Neuronal stem cell (in vitro differentiated cells): ENCODE data around the gene ISLR2.

Source experiments
- DNase-seq: peaks from one replicate; pipeline ENCODE4 v3.0.0-alpha.2; 2013; ENCODE audit warnings: low spot score
- H2AFZ ChIP-seq: one replicate; pipeline ENCODE4 v1.6.1; 2013; ENCODE audit warnings: mild to moderate bottlenecking, low read length, inconsistent platforms
- H2AK5ac ChIP-seq: 2 replicates; pipeline ENCODE4 v1.6.1; 2013; ENCODE audit warnings: low read depth, mild to moderate bottlenecking, inconsistent platforms, low read length, moderate library complexity, mixed read lengths
- H2BK120ac ChIP-seq: 2 replicates; pipeline ENCODE4 v1.6.1; 2013; ENCODE audit warnings: low read depth, mild to moderate bottlenecking, inconsistent platforms, low read length, moderate library complexity, mixed read lengths
- H2BK12ac ChIP-seq: one replicate; pipeline ENCODE4 v1.6.1; 2013; ENCODE audit warnings: low read length, inconsistent platforms
- H2BK15ac ChIP-seq: 2 replicates; pipeline ENCODE4 v1.6.1; 2013; ENCODE audit warnings: mild to moderate bottlenecking, low read length, inconsistent platforms, mixed read lengths
- H2BK5ac ChIP-seq: one replicate; pipeline ENCODE4 v1.6.1; 2013; ENCODE audit warnings: inconsistent platforms, mild to moderate bottlenecking, low read length, moderate library complexity
- H3K14ac ChIP-seq: one replicate; pipeline ENCODE4 v1.6.1; 2013; ENCODE audit warnings: low read length, inconsistent platforms
- H3K18ac ChIP-seq: 2 replicates; pipeline ENCODE4 v1.6.1; 2013; ENCODE audit warnings: low read length, inconsistent platforms
- H3K23ac ChIP-seq: 2 replicates; pipeline ENCODE4 v1.6.1; 2013; ENCODE audit warnings: low read depth, mild to moderate bottlenecking, mixed read lengths, low read length, inconsistent platforms; ENCODE audit not compliant: poor library complexity
- H3K27ac ChIP-seq: replicated peaks from 3 replicates; pipeline ENCODE4 v1.5.1; 2013; ENCODE audit warnings: low read length, inconsistent platforms
- H3K27me3 ChIP-seq, 3 experiments: 2 replicates each; pipeline ENCODE4 v1.6.1; 2013; ENCODE audit warnings: low read length in 3 of 3, mild to moderate bottlenecking in 2 of 3, inconsistent platforms in 1 of 3, low read depth in 1 of 3, mixed read lengths in 1 of 3, moderate library complexity in 1 of 3; ENCODE audit not compliant: control insufficient read depth in 3 of 3, insufficient read depth in 3 of 3
- H3K36me3 ChIP-seq, 2 donors: replicated peaks in 1 of 2; 2 replicates each; pipeline ENCODE4 v1.6.1; 2013; ENCODE audit warnings: low read length in 2 of 2; ENCODE audit not compliant: control insufficient read depth in 2 of 2, insufficient read depth in 2 of 2
- H3K4ac ChIP-seq: 2 replicates; pipeline ENCODE4 v1.6.1; 2013; ENCODE audit warnings: inconsistent platforms, mild to moderate bottlenecking, low read length, moderate library complexity
- H3K4me1 ChIP-seq, 2 donors: 1 replicate in 1 of 2; 2 replicates in 1 of 2; pipeline ENCODE4 v1.6.1; 2013; ENCODE audit warnings: low read length in 2 of 2, low read depth in 1 of 2; ENCODE audit not compliant: control insufficient read depth in 2 of 2, insufficient read depth in 1 of 2
- H3K4me2 ChIP-seq: one replicate; pipeline ENCODE4 v1.6.1; 2013; ENCODE audit warnings: mild to moderate bottlenecking, low read length, inconsistent platforms; ENCODE audit not compliant: insufficient read depth, poor library complexity, severe bottlenecking
- H3K4me3 ChIP-seq, 2 donors: 2 replicates each; pipeline ENCODE4 v1.5.1; 2013; ENCODE audit warnings: low read length in 2 of 2, mild to moderate bottlenecking in 2 of 2, inconsistent platforms in 1 of 2, moderate library complexity in 1 of 2
- H3K79me1 ChIP-seq: one replicate; pipeline ENCODE4 v1.6.1; 2013; ENCODE audit warnings: low read depth, mild to moderate bottlenecking, inconsistent platforms, low read length, moderate library complexity
- H3K9ac ChIP-seq: one replicate; pipeline ENCODE4 v1.6.1; 2013; ENCODE audit warnings: mild to moderate bottlenecking, low read depth, low read length, inconsistent platforms; ENCODE audit not compliant: poor library complexity
- H3K9me3 ChIP-seq, 2 donors: replicated peaks in 1 of 2; 2 replicates each; pipeline versions ENCODE3 to v1.6.1; 2013; ENCODE audit warnings: low read length in 2 of 2, mild to moderate bottlenecking in 2 of 2, inconsistent platforms in 1 of 2, low read depth in 1 of 2, mixed read lengths in 1 of 2, moderate library complexity in 1 of 2; ENCODE audit not compliant: control insufficient read depth in 2 of 2, insufficient read depth in 1 of 2
- H4K8ac ChIP-seq: one replicate; pipeline ENCODE4 v1.6.1; 2013; ENCODE audit warnings: low read depth, mild to moderate bottlenecking, inconsistent platforms, low read length, moderate library complexity
- H4K91ac ChIP-seq: one replicate; pipeline ENCODE4 v1.6.1; 2013; ENCODE audit warnings: low read length, low read depth, mild to moderate bottlenecking, inconsistent platforms; ENCODE audit not compliant: poor library complexity
- WGBS, 2 donors: extraction: QIAGEN DNeasy Blood & Tissue Kit; methylation state at CpG; one replicate each; pipeline ENCODE4 v1.1.7; 2013; ENCODE audit warnings: missing lambda C conversion rate in 2 of 2, mixed read lengths in 1 of 2; ENCODE audit not compliant: insufficient read length in 2 of 2, insufficient replicate concordance in 1 of 2; ENCODE audit errors: extremely low coverage in 2 of 2; 5-methylcytosine and 5-hydroxymethylcytosine counted together

The ISLR2 gene

GRCh38 chr15:74174958-74175253 is 44.5 kb downstream of the ISLR2 start:
- Histone ChIP-seq H2AFZ (no peak overlapping the region), H3K9me3 (no peaks in the 10 kb centered on the region), H3K23ac (peak overlapping the region; percentile 65), H3K36me3 (peaks cover 0 to 10% of the 10 kb centered on the region in 2 donors), H3K79me1 (peaks cover 2% of the 10 kb centered on the region), H4K91ac (no peak overlapping the region), H3K4ac (no peak overlapping the region), H2BK12ac (peak overlapping the region; percentile 85), H4K8ac (no peak overlapping the region), H3K27me3 (peaks cover 0 to under 1% (median 0%) of the 10 kb centered on the region in 3 experiments), H3K4me1 (peaks cover 23 to 47% of the 10 kb centered on the region in 2 donors), H2BK5ac (no peak overlapping the region), H3K14ac (no peak overlapping the region), H3K4me3 (no peak overlapping the region), H2BK15ac (peak overlapping the region; percentile 82), H3K9ac (no peak overlapping the region), H2BK120ac (no peak overlapping the region), H3K18ac (peak overlapping the region; percentile 86), H2AK5ac (peak overlapping the region; percentile 40), H3K4me2 (no peak overlapping the region), H3K27ac (no peak overlapping the region)
- no CpG with 5 or more reads among the region's 14 CpGs for WGBS, 2 donors
- DNase-seq = no peak

- H3K4me1 ChIP-seq = peaks cover 23 to 42% of the 10 kb centered on the region in 2 donors
- no peaks in the 10 kb centered on the region for H3K27me3 ChIP-seq
- H4K91ac ChIP-seq = no peak overlapping the region
- peak overlapping the region; percentile 86 for H3K18ac ChIP-seq
- H3K9me3 ChIP-seq = no peaks in the 10 kb centered on the region
- H3K23ac ChIP-seq = peak overlapping the region; percentile 65
- H3K9ac ChIP-seq = no peak overlapping the region
- H3K4me2 ChIP-seq = no peak overlapping the region
- H2BK15ac ChIP-seq = peak overlapping the region; percentile 82
- no peak overlapping the region for H2BK5ac ChIP-seq
- H4K8ac ChIP-seq = no peak overlapping the region
- H2BK120ac ChIP-seq = no peak overlapping the region
- no peak overlapping the region for H3K27ac ChIP-seq
- H3K4ac ChIP-seq = no peak overlapping the region
- peak overlapping the region; percentile 85 for H2BK12ac ChIP-seq
- peak overlapping the region; percentile 40 for H2AK5ac ChIP-seq
- no peak overlapping the region for H3K4me3 ChIP-seq
- WGBS, 2 donors = no CpG with 5 or more reads among the region's 45 CpGs
- peaks cover 2% of the 10 kb centered on the region for H3K79me1 ChIP-seq
- H2AFZ ChIP-seq = no peak overlapping the region
- no peak overlapping the region for H3K14ac ChIP-seq
- H3K36me3 ChIP-seq = peaks cover 0 to 16% of the 10 kb centered on the region in 2 donors
- no peak for DNase-seq
Measured at GRCh38 chr15:74175271-74176191, 45.1 kb downstream of the ISLR2 start.

GRCh38 chr15:74176262-74177214 is 46.2 kb downstream of the ISLR2 start:
- H3K23ac ChIP-seq = no peak overlapping the region
- peak overlapping the region; percentile 49 for H2AK5ac ChIP-seq
- H2BK15ac ChIP-seq = no peak overlapping the region
- no peak for DNase-seq
- H3K4me2 ChIP-seq = no peak overlapping the region
- no peaks in the 10 kb centered on the region for H3K79me1 ChIP-seq
- H3K14ac ChIP-seq = no peak overlapping the region
- H2BK120ac ChIP-seq = peak overlapping the region; percentile 7
- H3K36me3 ChIP-seq = peaks cover 0 to 26% of the 10 kb centered on the region in 2 donors
- H2BK5ac ChIP-seq = no peak overlapping the region
- H3K18ac ChIP-seq = peak overlapping the region; percentile 86
- H3K9ac ChIP-seq = no peak overlapping the region
- H3K9me3 ChIP-seq = no peaks in the 10 kb centered on the region
- H2AFZ ChIP-seq = no peak overlapping the region
- no peaks in the 10 kb centered on the region for H3K27me3 ChIP-seq
- H4K8ac ChIP-seq = no peak overlapping the region
- no CpG with 5 or more reads among the region's 10 CpGs for WGBS, 2 donors
- no peak overlapping the region for H2BK12ac ChIP-seq
- H3K4ac ChIP-seq = no peak overlapping the region
- H4K91ac ChIP-seq = no peak overlapping the region
- H3K4me1 ChIP-seq = peaks cover 23 to 40% of the 10 kb centered on the region in 2 donors
- no peak overlapping the region for H3K27ac ChIP-seq
- no peak overlapping the region for H3K4me3 ChIP-seq
